Panc1 (cell line): Measurements from ENCODE around the gene SLC27A4. TPM values are rescaled to one million over a fixed set of nuclear protein-coding genes. Genes with fewer than 3 reads are reported as not detected.
A peak's percentile ranks its signal among the peaks of the same experiment; 100 is the strongest.

Source experiments
- ATAC-seq: fragments of 200-7000 bp; cut with Tn5 transposase; 2 replicates; pipeline ENCODE4 v1.9.1; 2020; ENCODE audit warnings: mild to moderate bottlenecking, moderate library complexity
- BruUV-seq: library from RNA; stranded (reverse); fragments of 400-500 nt; replicated peaks from 2 replicates; lab custom pipeline; 2021; lab: Mats Ljungman, UMichigan
- CTCF ChIA-PET: fragments of 300-600 bp; sonication (Branson Sonifier 250); formaldehyde crosslinking; loops from one replicate; lab custom pipeline; 2022; ENCODE audit warnings: antibody characterized with exemption; lab: Charles Lee
- POLR2A ChIA-PET: fragments of 300-600 bp; sonication (Branson Sonifier 250); formaldehyde crosslinking; loops from one replicate; lab custom pipeline; 2022; ENCODE audit warnings: antibody characterized with exemption; lab: Charles Lee
- DNase-seq: peaks from one replicate; pipeline ENCODE4 v3.0.0-alpha.2; 2010; ENCODE audit warnings: low read depth, low spot score
- H3K27ac ChIP-seq: 2 replicates; pipeline ENCODE4 v1.5.1; 2011; ENCODE audit warnings: mild to moderate bottlenecking, low read length, inconsistent platforms
- H3K27me3 ChIP-seq: fragments of 200-500 bp; sonication (Bioruptor generic); 2 replicates; pipeline ENCODE4 v1.6.0; 2014; ENCODE audit warnings: low read length, inconsistent platforms; ENCODE audit not compliant: control insufficient read depth, insufficient read depth
- H3K36me3 ChIP-seq: fragments of 200-500 bp; sonication (Bioruptor generic); 2 replicates; pipeline ENCODE4 v1.5.1; 2014; ENCODE audit warnings: inconsistent platforms, mild to moderate bottlenecking, low read length, moderate library complexity; ENCODE audit not compliant: control insufficient read depth, insufficient read depth
- H3K4me1 ChIP-seq: 2 replicates; pipeline ENCODE4 v1.5.1; 2011; ENCODE audit warnings: inconsistent platforms, mild to moderate bottlenecking, low read length, moderate library complexity; ENCODE audit not compliant: control insufficient read depth, insufficient read depth
- H3K4me3 ChIP-seq, 2 experiments: 2 replicates each; pipeline ENCODE4 v1.5.1; 2011 to 2012; ENCODE audit warnings: low read depth in 2 of 2, low read length in 2 of 2, mild to moderate bottlenecking in 2 of 2, inconsistent platforms in 1 of 2, moderate library complexity in 1 of 2
- H3K9me3 ChIP-seq: fragments of 200-500 bp; sonication (Bioruptor generic); 2 replicates; pipeline ENCODE4 v1.5.1; 2014; ENCODE audit warnings: low read depth, mild to moderate bottlenecking, inconsistent platforms, low read length, moderate library complexity; ENCODE audit not compliant: control insufficient read depth, insufficient read depth
- SIN3A ChIP-seq: IDR thresholded peaks from 2 replicates; pipeline ENCODE4 v1.6.1; 2012; ENCODE audit warnings: low read depth, mild to moderate bottlenecking, low read length, moderate library complexity, borderline replicate concordance; ENCODE audit not compliant: insufficient read depth
- in situ Hi-C: cut with HindIII; loops from 2 replicates; pipeline ENCODE4 v1.10.0; 2016; ENCODE audit warnings: low sequenced_read_pairs, low pct_unique_long_range_greater_than_20kb
- intact Hi-C: fragments of 100-400 bp; cut with micrococcal nuclease; formaldehyde crosslinking; loops from one replicate; pipeline ENCODE4 v1.10.0; 2022; ENCODE audit not compliant: unreplicated experiment
- total RNA-seq: library from RNA; stranded (reverse); gene quantifications from one replicate; pipeline ENCODE4 v1.2.1, GENCODE V29; 2021; ENCODE audit not compliant: unreplicated experiment
- TF ChIP-seq, protein P1 (sequence below), 2 experiments: IDR thresholded peaks; 2 replicates each; pipeline ENCODE4 v1.6.1; 2011 to 2012; ENCODE audit warnings: low read depth in 2 of 2, control low read depth in 1 of 2, low read length in 1 of 2, mild to moderate bottlenecking in 1 of 2, moderate library complexity in 1 of 2; ENCODE audit not compliant: insufficient read depth in 1 of 2

SLC27A4 gene
- total RNA-seq, 1 experiment from 2014 or later: 20.3 TPM

DNA sequence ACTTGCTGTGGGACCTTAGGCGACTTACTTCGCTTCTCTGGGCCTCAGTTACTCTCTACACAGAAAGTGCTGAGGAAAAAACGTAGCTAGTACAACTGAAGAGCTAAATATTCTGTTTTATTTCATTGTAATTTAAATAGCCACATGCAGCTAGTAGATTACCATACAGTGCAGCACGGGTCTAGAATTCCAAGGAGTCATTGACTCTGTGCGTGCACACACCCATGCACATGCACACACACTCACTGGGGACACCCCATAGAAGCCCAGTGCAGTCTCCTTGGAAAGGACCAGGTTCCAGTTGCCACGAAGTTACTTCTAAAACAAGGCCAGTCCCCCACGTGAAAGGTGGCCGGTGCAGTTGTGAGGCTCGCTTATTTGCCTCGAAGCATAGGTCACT, 47.8 kb downstream of the SLC27A4 start:
- H3K27ac ChIP-seq: no peak overlapping the region
- H3K4me3 ChIP-seq: no peak overlapping the region
- intact Hi-C loops: no loop called here
- ChIA-PET POLR2A (no interaction called here), CTCF (interaction anchor here (0.6 kb wide), 1 partner anchor 37 kb away, joined by 3 read pairs; no protein-coding TSS in a partner anchor)
- H3K36me3 ChIP-seq: no peaks in the 10 kb centered on the region
- in situ Hi-C loops: no loop called here
- H3K9me3 ChIP-seq: no peaks in the 10 kb centered on the region
- H3K27me3 ChIP-seq: no peaks in the 10 kb centered on the region
- H3K4me1 ChIP-seq: no peaks in the 10 kb centered on the region
- ATAC-seq (no peak), DNase-seq (no peak)
- TF ChIP-seq, protein P1, sequence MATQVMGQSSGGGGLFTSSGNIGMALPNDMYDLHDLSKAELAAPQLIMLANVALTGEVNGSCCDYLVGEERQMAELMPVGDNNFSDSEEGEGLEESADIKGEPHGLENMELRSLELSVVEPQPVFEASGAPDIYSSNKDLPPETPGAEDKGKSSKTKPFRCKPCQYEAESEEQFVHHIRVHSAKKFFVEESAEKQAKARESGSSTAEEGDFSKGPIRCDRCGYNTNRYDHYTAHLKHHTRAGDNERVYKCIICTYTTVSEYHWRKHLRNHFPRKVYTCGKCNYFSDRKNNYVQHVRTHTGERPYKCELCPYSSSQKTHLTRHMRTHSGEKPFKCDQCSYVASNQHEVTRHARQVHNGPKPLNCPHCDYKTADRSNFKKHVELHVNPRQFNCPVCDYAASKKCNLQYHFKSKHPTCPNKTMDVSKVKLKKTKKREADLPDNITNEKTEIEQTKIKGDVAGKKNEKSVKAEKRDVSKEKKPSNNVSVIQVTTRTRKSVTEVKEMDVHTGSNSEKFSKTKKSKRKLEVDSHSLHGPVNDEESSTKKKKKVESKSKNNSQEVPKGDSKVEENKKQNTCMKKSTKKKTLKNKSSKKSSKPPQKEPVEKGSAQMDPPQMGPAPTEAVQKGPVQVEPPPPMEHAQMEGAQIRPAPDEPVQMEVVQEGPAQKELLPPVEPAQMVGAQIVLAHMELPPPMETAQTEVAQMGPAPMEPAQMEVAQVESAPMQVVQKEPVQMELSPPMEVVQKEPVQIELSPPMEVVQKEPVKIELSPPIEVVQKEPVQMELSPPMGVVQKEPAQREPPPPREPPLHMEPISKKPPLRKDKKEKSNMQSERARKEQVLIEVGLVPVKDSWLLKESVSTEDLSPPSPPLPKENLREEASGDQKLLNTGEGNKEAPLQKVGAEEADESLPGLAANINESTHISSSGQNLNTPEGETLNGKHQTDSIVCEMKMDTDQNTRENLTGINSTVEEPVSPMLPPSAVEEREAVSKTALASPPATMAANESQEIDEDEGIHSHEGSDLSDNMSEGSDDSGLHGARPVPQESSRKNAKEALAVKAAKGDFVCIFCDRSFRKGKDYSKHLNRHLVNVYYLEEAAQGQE (IDR thresholded peaks at IDR 0.05; ENCODE audit: insufficient read depth in 1 of 2, low read depth in 2 of 2, low read length in 1 of 2): no peak
- BruUV-seq: no TSS peak

DNA sequence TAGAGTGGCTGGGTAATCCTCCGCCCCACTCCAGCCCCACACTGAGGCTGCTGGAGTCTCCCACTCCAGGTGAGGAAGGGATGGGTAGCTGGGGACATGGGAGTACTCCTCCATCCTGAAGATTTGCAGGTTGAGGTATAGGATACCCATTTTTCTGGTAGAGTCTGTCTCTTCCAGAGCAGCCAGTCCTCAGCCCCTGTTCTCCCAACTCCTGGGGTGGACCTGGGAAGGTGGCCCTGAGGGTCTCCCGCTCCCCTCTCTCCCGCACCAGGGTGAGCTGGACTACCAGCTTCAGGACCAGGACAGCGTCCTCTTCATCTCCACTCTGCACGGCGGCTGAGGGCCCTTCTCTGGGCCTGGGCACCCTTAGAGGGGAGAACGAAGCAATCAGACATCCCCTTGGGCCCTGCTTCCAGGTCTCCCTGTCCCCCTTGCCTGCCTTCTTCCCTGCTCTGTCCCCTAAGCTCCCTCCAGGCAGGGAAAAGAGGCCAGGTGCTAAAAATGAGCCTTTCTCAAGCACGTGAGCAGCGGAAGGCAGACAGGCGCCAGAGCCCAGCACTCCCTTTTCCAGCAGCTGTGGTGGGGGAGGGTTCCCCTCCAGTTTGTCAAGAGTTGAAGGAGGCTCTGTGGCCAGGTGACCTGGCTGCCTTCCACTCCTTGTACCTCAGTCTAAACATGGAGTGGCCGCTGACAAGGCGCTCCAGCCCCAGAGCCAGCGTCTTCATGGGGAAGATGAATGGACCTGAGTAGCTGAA, 49.2 kb downstream of the SLC27A4 start:
- CTCF ChIA-PET: interaction anchor here (0.8 kb wide), 1 partner anchor 28 kb away, joined by 4 read pairs; no protein-coding TSS in a partner anchor
- in situ Hi-C loops (no loop called here), intact Hi-C loops (no loop called here)
- no peaks in the 10 kb centered on the region for H3K36me3 ChIP-seq
- BruUV-seq: no TSS peak
- H3K4me3 ChIP-seq: no peak overlapping the region
- H3K4me1 ChIP-seq: no peaks in the 10 kb centered on the region
- H3K27me3 ChIP-seq: no peaks in the 10 kb centered on the region
- DNase-seq (no peak), ATAC-seq (no peak)
- TF ChIP-seq SIN3A: no peak
- TF ChIP-seq, protein P1 (IDR thresholded peaks at IDR 0.05; ENCODE audit: insufficient read depth in 1 of 2, low read depth in 2 of 2, low read length in 1 of 2): peak in 1 of 2 experiments; percentile 47; a peak in 1 of 4 replicates
- H3K9me3 ChIP-seq: no peaks in the 10 kb centered on the region
- H3K27ac ChIP-seq: no peak overlapping the region
- POLR2A ChIA-PET: no interaction called here
